ENCODE measurements around the gene TMEM233. TPM values are rescaled to one million over a fixed set of nuclear protein-coding genes. Genes with fewer than 3 reads are reported as not detected.

TMEM233 gene
- total RNA-seq, 4 donors from 2014 or later: 25.2 to 89.1 (median 57.8) TPM

DNA sequence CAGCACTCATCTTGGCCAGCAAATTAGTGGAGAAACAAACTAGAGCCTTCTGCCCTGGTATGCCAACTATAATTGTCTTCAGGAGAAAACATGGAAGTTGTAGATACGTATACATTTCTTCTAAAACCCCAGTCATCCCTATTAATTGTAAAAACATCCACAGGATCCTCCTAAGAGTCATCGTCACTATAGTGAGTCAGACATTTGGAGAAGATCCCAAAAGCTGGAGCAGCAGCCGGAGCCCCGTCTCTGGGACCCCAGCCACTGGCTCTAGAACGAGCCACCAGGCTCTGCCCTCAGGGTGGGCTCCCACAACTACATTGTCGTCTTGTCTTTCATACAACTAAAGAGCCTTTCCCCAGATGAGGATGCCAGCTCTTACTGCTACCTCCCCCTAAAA, 89.8 kb downstream of the TMEM233 start:
- TF ChIP-seq POLR2A (IDR thresholded peaks at IDR 0.05): no peak
- TF ChIP-seq, protein P1, sequence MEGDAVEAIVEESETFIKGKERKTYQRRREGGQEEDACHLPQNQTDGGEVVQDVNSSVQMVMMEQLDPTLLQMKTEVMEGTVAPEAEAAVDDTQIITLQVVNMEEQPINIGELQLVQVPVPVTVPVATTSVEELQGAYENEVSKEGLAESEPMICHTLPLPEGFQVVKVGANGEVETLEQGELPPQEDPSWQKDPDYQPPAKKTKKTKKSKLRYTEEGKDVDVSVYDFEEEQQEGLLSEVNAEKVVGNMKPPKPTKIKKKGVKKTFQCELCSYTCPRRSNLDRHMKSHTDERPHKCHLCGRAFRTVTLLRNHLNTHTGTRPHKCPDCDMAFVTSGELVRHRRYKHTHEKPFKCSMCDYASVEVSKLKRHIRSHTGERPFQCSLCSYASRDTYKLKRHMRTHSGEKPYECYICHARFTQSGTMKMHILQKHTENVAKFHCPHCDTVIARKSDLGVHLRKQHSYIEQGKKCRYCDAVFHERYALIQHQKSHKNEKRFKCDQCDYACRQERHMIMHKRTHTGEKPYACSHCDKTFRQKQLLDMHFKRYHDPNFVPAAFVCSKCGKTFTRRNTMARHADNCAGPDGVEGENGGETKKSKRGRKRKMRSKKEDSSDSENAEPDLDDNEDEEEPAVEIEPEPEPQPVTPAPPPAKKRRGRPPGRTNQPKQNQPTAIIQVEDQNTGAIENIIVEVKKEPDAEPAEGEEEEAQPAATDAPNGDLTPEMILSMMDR (IDR thresholded peaks at IDR 0.05 in 4 of 5, conservative IDR thresholded peaks at IDR 0.05 in 1 of 5): no peak
- no peak for DNase-seq
- no peak for ATAC-seq
- peaks cover 3 to 40% of the 10 kb centered on the region in 2 donors for H3K36me3 ChIP-seq
- in situ Hi-C loops (cut with MboI; ENCODE audit: low sequenced_read_pairs in 4 of 4): no loop called here
- no peaks in the 10 kb centered on the region for H3K27me3 ChIP-seq
- H3K9me3 ChIP-seq: no peaks in the 10 kb centered on the region
- peaks cover 7 to 44% of the 10 kb centered on the region in 2 donors for H3K4me1 ChIP-seq
- H3K27ac ChIP-seq: peak overlapping the region in 3 of 4 donors; percentile 6 to 65 (median 32)
- H3K4me3 ChIP-seq: no peak overlapping the region
- intact Hi-C loops (cut with DNase I; ENCODE audit: low total_unique reads): no loop called here

DNA sequence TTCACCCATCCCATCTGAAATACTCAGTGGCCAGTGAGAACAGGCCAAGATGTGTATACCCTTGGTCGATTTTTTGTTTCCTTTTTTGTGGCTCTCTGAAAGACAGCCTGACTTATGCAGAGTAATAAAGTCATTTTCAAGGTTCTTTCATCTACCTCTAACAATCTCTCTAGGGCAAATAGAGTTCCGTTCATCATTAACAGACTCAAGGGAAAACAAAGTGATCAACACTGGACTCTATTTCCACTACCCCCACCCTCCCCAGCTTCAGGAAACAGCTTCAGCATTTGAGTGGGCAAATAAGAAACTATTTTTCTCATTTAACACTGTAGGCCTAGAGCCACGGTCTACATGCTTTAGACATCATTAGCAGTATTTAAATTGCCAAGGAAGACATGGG, 90.2 kb downstream of the TMEM233 start:
- Histone ChIP-seq H3K27ac (peak overlapping the region in 2 of 4 donors; percentile 32 to 65), H3K36me3 (peaks cover 3 to 36% of the 10 kb centered on the region in 2 donors), H3K9me3 (no peaks in the 10 kb centered on the region), H3K27me3 (no peaks in the 10 kb centered on the region), H3K4me3 (no peak overlapping the region), H3K4me1 (peaks cover 7 to 44% of the 10 kb centered on the region in 2 donors)
- DNase-seq: no peak
- TF ChIP-seq, protein P1 (IDR thresholded peaks at IDR 0.05 in 4 of 5, conservative IDR thresholded peaks at IDR 0.05 in 1 of 5): no peak
- TF ChIP-seq POLR2A (IDR thresholded peaks at IDR 0.05): no peak
- intact Hi-C loops (cut with DNase I; ENCODE audit: low total_unique reads) (no loop called here), in situ Hi-C loops (cut with MboI; ENCODE audit: low sequenced_read_pairs in 4 of 4) (no loop called here)
- no peak for ATAC-seq

DNA sequence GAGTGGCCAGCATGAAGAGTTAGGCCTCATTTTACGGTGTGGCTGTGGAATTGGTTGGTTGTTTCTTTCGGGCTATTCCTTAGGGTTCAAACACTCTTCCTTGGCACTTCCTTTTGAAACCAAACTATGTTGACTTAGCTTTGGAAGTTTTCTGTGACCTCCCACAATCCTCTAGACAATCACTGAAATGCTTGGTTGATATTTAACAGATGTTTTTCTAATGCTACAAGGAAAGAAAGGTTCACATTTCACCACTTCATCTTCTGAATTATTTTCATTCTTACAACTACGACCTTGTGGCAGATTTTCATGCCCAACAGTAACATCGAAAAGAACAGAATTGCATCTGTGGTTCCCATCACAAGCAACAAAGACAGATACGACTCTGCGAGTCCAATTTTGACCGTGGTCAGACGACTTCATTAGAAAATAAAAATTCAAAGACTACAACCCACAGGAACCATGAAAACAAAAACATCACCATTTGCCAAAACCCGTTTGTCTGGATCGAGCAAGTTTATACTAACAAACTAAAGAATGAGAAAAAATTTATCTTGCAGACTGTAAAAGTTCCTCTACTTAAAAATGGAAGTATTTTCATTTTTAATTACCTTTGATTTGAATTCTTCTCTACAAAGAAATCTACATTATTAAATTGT, 91.3 kb downstream of the TMEM233 start:
- peaks cover 7 to 44% of the 10 kb centered on the region in 2 donors for H3K4me1 ChIP-seq
- no peaks in the 10 kb centered on the region for H3K27me3 ChIP-seq
- peaks cover 0 to 26% of the 10 kb centered on the region in 2 donors for H3K36me3 ChIP-seq
- DNase-seq (no peak), ATAC-seq (no peak)
- in situ Hi-C loops (cut with MboI; ENCODE audit: low sequenced_read_pairs in 4 of 4) (no loop called here), intact Hi-C loops (cut with DNase I; ENCODE audit: low total_unique reads) (no loop called here)
- TF ChIP-seq, protein P1 (IDR thresholded peaks at IDR 0.05 in 4 of 5, conservative IDR thresholded peaks at IDR 0.05 in 1 of 5): no peak
- TF ChIP-seq POLR2A (IDR thresholded peaks at IDR 0.05): no peak
- no peak overlapping the region for H3K4me3 ChIP-seq
- H3K27ac ChIP-seq: peak overlapping the region in 2 of 4 donors; percentile 7 to 19
- H3K9me3 ChIP-seq: no peaks in the 10 kb centered on the region

DNA sequence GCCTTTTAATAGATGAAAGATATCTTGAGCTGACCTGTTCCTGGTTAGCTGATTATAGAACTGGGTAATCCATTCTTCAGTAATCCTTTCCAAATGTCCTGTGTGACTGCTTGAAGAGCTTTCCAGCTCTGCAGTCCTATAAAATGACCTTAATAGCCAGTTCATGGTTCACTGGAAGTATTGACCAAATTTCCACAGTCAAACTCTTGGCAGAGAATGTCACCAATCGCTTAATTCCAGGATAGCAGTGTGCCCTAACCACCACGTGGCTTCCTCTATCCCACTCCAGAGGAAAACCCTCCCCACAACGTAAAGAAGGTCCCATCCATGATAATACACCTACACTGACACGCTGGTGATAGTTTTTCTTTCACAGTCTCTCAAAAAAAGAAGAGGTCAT, 91.8 kb downstream of the TMEM233 start:
- Histone ChIP-seq H3K36me3 (peaks cover 0 to 21% of the 10 kb centered on the region in 2 donors), H3K27ac (peak overlapping the region in 1 of 4 donors; percentile 7), H3K9me3 (no peaks in the 10 kb centered on the region), H3K4me3 (no peak overlapping the region), H3K27me3 (no peaks in the 10 kb centered on the region), H3K4me1 (peaks cover 7 to 44% of the 10 kb centered on the region in 2 donors)
- in situ Hi-C loops (cut with MboI; ENCODE audit: low sequenced_read_pairs in 4 of 4) (no loop called here), intact Hi-C loops (cut with DNase I; ENCODE audit: low total_unique reads) (no loop called here)
- no peak for DNase-seq
- ATAC-seq: no peak
- no peak for TF ChIP-seq POLR2A (IDR thresholded peaks at IDR 0.05)
- TF ChIP-seq, protein P1 (IDR thresholded peaks at IDR 0.05 in 4 of 5, conservative IDR thresholded peaks at IDR 0.05 in 1 of 5): no peak

Measured in gastrocnemius medialis (tissue), 4 donors.